H1 (cell line): ENCODE data around the gene RGP1.

Experiments
- EP300 ChIP-seq, 2 experiments: IDR thresholded peaks; 1 replicate in 1 of 2; 2 replicates in 1 of 2; pipeline ENCODE4 v1.6.1; 2011 to 2012; ENCODE audit warnings: low read depth in 2 of 2, low read length in 2 of 2, mild to moderate bottlenecking in 2 of 2, borderline replicate concordance in 1 of 2, inconsistent platforms in 1 of 2, moderate library complexity in 1 of 2
- JUN ChIP-seq: IDR thresholded peaks from 2 replicates; pipeline ENCODE4 v1.6.1; 2011; ENCODE audit warnings: low read depth, mild to moderate bottlenecking, improper control_type of control experiment, low read length
- KDM1A ChIP-seq: fragments of 200-600, 300-600 bp; sonication (generic); IDR thresholded peaks from 2 replicates; pipeline ENCODE4 v1.7.1; 2016; ENCODE audit warnings: mild to moderate bottlenecking, low read length, borderline replicate concordance
- POLR2A ChIP-seq, 2 experiments: IDR thresholded peaks; 1 replicate in 1 of 2; 2 replicates in 1 of 2; pipeline ENCODE4 v1.6.1; 2011; ENCODE audit warnings: low read depth in 2 of 2, low read length in 2 of 2, mild to moderate bottlenecking in 2 of 2; ENCODE audit errors: control extremely low read depth in 1 of 2
- POLR2AphosphoS5 ChIP-seq: IDR thresholded peaks from 2 replicates; pipeline ENCODE4 v1.6.1; 2011; ENCODE audit warnings: low read depth, low read length
- POU5F1 ChIP-seq: IDR thresholded peaks from 2 replicates; pipeline ENCODE4 v1.6.1; 2011; ENCODE audit warnings: low read depth, mild to moderate bottlenecking, low read length, moderate library complexity
- SIRT6 ChIP-seq: IDR thresholded peaks from one replicate; pipeline ENCODE4 v1.7.1; 2012; ENCODE audit warnings: low read length, inconsistent platforms
- SP2 ChIP-seq: IDR thresholded peaks from 2 replicates; pipeline ENCODE4 v1.6.1; 2012; ENCODE audit warnings: mild to moderate bottlenecking, low read length, inconsistent platforms
- SRF ChIP-seq: IDR thresholded peaks from 2 replicates; pipeline ENCODE4 v1.6.1; 2011; ENCODE audit warnings: mild to moderate bottlenecking, low read depth, low read length, moderate library complexity
- TF ChIP-seq, protein P1 (sequence below), 3 experiments: IDR thresholded peaks; 1 replicate in 2 of 3; 2 replicates in 1 of 3; pipeline versions ENCODE4 v1.5.1 to v1.6.1; 2011; ENCODE audit warnings: low read length in 3 of 3, mild to moderate bottlenecking in 3 of 3, inconsistent platforms in 2 of 3, low read depth in 1 of 3, moderate library complexity in 1 of 3; ENCODE audit not compliant: insufficient read depth in 1 of 3; ENCODE audit errors: control extremely low read depth in 1 of 3

DNA sequence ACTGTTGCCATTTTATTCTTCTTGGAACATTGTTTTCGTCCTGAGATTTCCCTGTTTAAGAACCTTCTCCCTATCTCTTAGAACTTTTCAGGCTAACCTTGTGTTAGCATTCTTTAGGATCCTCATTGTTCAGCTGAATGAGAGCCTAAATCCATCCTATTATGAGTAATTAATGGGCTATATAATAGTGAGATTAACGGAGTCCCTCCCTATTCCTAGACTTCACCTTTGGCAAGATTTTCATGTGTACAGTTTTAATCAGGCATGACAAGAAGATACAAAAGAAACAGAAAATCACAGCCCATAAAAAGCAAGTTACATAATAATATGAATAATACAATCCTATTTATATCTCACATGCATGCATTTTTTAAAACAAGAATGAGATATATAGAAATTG lies 14.1 kb downstream of the RGP1 start:
- TF ChIP-seq POU5F1 (no peak), EP300 (IDR thresholded peaks at IDR 0.05; ENCODE audit: borderline replicate concordance in 1 of 2, low read depth in 2 of 2, low read length in 2 of 2) (no peak), POLR2A (IDR thresholded peaks at IDR 0.05; ENCODE audit: control extremely low read depth in 1 of 2, low read depth in 2 of 2, low read length in 2 of 2) (no peak), JUN (no peak), SP2 (no peak), KDM1A (no peak), SRF (no peak), SIRT6 (no peak), POLR2AphosphoS5 (no peak)
- TF ChIP-seq, protein P1, sequence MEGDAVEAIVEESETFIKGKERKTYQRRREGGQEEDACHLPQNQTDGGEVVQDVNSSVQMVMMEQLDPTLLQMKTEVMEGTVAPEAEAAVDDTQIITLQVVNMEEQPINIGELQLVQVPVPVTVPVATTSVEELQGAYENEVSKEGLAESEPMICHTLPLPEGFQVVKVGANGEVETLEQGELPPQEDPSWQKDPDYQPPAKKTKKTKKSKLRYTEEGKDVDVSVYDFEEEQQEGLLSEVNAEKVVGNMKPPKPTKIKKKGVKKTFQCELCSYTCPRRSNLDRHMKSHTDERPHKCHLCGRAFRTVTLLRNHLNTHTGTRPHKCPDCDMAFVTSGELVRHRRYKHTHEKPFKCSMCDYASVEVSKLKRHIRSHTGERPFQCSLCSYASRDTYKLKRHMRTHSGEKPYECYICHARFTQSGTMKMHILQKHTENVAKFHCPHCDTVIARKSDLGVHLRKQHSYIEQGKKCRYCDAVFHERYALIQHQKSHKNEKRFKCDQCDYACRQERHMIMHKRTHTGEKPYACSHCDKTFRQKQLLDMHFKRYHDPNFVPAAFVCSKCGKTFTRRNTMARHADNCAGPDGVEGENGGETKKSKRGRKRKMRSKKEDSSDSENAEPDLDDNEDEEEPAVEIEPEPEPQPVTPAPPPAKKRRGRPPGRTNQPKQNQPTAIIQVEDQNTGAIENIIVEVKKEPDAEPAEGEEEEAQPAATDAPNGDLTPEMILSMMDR (IDR thresholded peaks at IDR 0.05; ENCODE audit: control extremely low read depth in 1 of 3, insufficient read depth in 1 of 3, low read depth in 1 of 3, low read length in 3 of 3): no peak
